HuH-7 (cell line): ENCODE results near the gene UBL4A.
A peak's percentile ranks its signal among the peaks of the same experiment; 100 is the strongest.

Source experiments
- DNase-seq: peaks from one replicate; pipeline ENCODE4 v3.0.0; 2011; ENCODE audit warnings: low spot score

UBL4A gene

GRCh38 chrX:154462396-154462795 lies 24.0 kb downstream of the UBL4A start:
- DNase-seq: no peak

- no peak for DNase-seq
Measured at GRCh38 chrX:154460326-154460725, 26.1 kb downstream of the UBL4A start.

- DNase-seq: no peak
Measured at GRCh38 chrX:154459832-154460231, 26.6 kb downstream of the UBL4A start.

- DNase-seq: peak; percentile 44
Measured at GRCh38 chrX:154458954-154459778, 27.2 kb downstream of the UBL4A start.

DNA sequence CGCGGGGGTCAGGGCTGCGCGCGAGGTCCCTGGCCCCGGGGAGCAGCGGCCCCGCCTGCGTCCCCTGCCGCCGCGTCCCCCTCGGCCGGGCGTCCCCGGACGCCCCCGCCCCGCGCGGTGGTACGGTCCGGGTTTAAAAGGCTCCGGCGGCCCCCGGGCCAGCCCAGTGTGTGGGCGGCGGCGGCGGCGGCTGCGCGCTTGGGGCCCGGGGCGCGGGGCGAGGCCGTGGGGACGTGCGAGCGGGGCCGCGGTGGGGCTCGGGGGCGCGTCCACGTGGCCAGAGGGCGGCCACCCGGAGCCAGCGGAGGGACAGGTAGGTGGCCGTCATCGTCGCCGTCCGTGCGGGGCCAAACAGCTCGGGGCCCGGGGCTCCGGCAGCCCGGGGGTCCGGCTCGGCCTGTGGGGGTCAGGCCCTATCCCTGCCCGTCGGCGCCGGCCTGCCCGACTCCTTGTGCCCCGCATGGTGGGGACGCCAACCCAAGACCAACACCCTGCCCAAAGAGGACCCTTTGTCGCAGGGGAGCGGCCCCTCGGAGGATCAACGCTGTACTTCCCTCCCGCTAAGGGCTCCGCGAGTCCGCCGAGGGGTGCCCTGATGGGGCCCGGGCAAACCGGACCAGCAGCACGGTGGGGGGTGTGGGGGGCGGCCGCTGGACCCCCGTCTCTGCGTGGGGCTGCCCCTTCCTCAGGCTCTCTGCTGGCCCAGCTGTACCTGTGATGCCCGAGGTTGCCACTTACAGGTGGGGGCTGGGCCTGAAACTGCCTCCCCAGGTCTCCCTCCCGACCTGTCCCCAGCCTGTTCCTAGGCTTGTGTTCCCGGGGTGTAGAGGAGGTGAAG lies 28.1 kb downstream of the UBL4A start, which contains the start of gene PLXNA3:
TSS of gene PLXNA3 (plus strand) at position 166 of the 838 bp plus-strand sequence. CDS start 1,903 bp downstream, outside the sequence.
- peak; percentile 46 for DNase-seq

DNA sequence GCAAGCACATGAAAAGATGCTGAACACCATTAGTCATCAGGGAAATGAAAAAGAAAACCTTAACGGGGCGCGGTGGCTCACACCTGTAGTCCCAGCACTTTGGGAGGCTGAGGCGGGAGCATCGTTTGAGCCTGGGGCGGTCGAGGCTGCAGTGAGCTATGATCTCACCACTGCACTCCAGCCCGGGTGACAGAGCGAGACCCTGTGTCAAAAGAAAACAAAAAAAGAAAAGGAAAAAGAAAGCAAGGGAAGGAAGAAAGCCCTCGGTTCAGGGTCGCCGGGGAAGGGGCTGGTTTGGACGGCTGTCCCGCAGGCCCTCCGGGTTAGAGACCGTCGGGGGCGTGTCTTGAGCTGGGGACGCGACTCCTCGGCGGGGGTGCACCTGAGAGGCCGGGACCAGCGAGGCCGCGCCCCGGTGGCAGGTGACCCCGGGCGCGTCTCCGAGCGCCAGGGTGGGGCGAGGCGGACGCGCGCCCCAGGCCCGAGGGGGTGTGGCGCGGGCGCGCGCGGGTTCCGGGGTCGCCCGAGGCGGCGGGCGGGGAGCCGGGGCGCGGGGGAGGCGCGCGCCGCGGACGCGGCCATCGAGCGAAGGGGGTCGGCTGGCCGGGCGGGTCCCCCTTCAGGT lies 28.8 kb downstream of the UBL4A start:
- DNase-seq: peak; percentile 71

GRCh38 chrX:154452823-154453222 lies 33.6 kb downstream of the UBL4A start:
- DNase-seq: no peak

DNA sequence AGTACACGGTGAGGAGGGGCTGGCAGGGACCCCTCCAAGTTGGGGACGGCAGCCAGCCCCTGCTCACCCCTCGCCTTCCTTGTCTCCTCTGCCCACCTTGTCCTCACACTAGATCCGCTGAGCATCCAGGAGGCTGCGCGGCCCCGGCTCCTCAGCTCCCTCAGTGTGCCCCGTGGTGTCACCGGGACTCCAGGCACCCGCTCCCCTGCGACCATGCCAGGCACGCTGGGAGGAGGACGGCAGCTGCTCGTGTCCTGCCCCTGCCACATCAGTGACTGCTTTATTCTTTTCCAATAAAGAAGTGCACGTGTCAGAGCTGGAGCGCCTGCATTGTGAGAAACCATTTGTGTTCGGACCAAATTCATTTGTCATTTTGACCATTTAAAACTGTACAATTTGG lies 36.1 kb downstream of the UBL4A start:
- no peak for DNase-seq

DNA sequence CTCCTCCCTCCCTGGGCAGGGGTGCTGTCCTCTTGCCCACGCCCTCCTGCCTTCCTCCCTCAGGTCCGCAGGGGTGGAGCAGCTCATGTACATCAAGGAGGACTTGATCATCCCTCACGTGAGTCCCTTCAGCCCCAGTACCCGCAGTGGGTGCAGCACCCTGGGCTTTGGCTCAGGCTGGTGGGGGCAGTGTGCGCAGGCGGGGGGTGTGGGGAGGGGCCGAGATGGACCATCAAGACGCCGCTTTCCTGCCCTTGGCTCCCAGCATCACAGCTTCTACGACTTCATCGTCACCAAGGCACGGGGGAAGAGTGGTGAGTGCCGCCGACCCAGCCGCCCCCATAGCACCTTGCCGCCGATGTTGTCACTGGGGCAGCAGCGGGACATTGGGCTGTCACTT lies 36.8 kb downstream of the UBL4A start:
- no peak for DNase-seq

GRCh38 chrX:154448484-154448883 lies 37.9 kb downstream of the UBL4A start:
- no peak for DNase-seq

GRCh38 chrX:154446430-154446829 lies 40.0 kb downstream of the UBL4A start:
- DNase-seq: no peak

DNA sequence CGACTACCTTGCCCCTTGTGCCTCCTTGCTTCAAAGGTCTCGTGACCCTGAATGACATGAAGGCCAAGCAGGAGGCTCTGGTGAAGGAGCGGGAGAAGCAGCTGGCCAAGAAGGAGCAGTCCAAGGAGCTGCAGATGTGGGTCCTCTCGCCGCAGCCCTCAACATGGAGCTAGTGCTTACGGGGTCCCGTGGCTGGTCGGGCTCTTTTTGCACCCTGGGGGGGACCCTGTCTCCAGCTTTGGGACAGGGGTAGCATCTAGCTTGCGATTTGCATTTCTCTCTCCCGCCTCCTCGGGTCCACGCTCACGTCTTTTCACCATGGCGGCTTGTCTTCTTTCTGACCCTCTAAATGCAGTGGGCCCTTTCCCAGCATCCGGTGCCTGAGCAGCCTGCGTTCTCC lies 40.6 kb downstream of the UBL4A start:
- DNase-seq: no peak

- no peak for DNase-seq
Measured at GRCh38 chrX:154444755-154445246, 41.6 kb downstream of the UBL4A start.

- peak; percentile 81 for DNase-seq
Measured at GRCh38 chrX:154443992-154444754, 42.2 kb downstream of the UBL4A start, which contains the start of gene FAM50A. FAM50A (plus strand) TSS chrX:154444141; CDS start chrX:154444236, 95 bp downstream.

DNA sequence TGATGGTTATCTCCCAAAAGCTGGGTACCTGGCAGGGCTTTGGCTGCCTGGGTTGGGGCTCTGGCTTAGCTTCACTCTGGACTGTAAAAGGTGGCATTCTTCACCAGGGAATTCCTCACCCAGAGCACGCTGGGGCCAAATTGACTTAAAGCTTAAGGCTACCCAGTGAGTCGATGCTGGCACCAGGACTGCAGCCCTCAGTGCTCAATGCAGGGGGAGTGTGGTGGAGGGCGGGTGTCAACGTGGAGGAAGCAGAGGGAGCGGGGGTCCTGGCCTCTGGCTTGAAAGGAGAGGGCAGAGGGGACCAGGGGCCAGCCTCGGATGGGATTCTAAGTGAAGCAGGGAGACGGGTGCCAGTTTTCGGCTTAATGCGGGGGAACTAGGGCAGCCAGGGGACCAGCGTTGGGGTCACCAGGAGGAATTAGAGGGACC lies 42.9 kb downstream of the UBL4A start:
- no peak for DNase-seq

GRCh38 chrX:154441984-154442707 lies 44.3 kb downstream of the UBL4A start:
- no peak for DNase-seq

- no peak for DNase-seq
Measured at GRCh38 chrX:154441564-154441963, 44.9 kb downstream of the UBL4A start.

GRCh38 chrX:154440623-154441357 lies 45.6 kb downstream of the UBL4A start:
- DNase-seq: no peak

DNA sequence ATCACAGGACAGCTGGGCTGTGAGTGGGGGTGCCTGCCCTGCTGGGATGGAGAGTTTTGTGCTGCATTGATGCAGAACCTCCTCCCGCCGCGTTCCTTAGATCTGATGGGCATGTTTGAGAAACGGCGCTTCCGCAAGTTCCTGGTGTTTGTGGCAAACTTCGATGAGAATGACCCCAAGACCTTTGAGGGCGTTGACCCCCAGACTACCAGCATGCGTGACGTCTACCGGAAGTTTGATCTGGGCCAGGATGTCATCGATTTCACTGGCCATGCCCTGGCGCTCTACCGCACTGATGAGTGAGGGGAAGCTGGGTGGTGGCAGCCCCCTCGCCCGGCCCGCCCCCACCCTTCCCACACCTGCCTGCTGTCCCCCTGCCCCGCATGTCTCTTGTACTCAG lies 46.6 kb downstream of the UBL4A start:
- DNase-seq: no peak
